NCI-H82 treated with DMSO at 0.1 percent for 48 hours (cell line): ENCODE measurements around the gene NRXN2.
"Not testable (repeated sequence)": the region's sequence is repeated elsewhere in the genome, so short reads cannot be mapped to it uniquely, and the experiment has no call there.

ENCODE experiments used
- DNase-seq: peaks from one replicate; lab custom pipeline; 2025; ENCODE audit not compliant: unreplicated experiment; lab: John Stamatoyannopoulos, UW

The NRXN2 gene

DNA sequence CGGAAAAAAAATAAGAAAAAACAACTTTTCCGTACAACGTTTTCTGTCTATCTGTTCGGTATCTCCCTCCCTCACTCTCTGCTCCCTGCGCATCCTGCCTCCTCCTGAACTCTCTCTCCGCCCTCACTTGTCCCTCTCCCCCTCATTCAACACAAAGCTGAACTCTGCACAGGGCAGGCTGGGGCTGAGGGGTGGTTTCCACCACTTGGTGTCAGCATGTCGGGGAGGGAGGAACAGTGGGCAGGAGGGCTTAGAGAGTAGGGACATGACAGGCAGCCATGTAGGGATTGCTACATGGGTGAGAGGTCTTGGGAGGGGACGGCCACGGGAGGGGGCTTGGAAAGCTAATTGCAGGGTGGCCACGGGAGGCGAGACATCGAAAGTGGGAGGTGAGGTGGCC, 114.4 kb downstream of the NRXN2 start:
- DNase-seq: no peak

DNA sequence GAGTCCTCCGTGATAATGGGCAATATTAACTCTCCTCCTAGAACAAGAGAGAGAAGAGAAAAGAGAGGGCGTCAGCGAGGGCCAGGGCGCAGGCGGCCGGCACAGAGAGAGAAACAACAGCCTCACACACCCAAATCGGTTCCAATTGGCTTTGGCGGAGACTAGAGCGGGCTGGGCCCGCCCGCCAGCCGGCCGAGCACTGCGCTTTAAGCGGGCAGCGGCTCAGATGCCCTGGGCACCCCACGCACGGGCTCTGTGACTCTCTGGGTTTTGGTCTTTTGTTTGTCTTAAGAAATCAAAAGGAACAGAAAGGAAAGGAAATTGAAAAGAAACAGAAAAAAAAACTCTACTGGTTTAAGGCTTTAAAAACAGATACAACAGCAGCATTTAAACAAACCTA, 115.0 kb downstream of the NRXN2 start:
- no peak for DNase-seq

GRCh38 chr11:64607381-64607985, 115.5 kb downstream of the NRXN2 start:
- no peak for DNase-seq

GRCh38 chr11:64606796-64607380, 116.1 kb downstream of the NRXN2 start:
- no peak for DNase-seq

DNA sequence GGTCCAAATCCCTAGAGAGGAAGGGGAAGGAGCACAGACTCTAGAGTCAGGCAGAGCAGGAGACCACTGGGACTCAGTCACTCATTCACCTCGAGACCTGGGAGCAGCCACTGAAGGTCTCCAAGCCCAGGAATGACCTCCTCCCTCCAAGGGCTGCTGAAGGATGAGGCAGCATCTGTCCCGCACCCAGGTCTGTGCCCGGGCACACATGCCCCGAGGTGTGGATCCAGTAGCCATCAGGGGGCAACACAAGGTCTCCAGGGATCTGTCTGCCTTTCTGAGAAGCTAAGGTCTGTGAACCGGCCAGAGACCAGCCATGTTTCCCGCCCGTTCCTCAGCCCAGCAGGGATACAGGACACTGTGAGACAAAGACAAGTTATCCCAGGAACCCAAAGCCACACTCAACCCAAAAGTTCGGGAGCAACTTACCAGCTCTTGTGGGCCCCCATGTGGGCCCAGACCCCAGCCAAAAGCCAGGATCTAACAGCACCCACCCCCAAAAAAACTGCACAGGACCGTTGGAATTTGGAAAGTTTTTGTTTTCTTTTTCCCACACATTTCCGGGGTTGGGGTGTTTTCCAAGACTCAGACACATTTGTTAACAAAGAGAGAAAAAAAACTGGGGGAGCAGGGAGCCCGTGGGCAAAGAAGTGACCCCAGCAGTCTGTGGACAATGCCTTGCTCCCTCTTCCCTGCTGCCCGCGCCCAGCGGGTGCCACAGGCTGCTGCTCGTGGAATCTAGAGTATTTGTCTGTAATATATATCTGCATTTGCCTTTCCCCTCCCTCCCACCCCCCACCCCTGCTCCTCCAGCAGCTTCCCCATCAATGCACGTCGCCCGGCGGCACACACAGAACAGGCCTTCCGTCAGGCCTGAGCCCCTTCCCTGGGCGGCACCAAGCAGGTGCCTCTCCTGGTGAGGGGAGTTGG, 117.1 kb downstream of the NRXN2 start:
- DNase-seq: no peak

DNA sequence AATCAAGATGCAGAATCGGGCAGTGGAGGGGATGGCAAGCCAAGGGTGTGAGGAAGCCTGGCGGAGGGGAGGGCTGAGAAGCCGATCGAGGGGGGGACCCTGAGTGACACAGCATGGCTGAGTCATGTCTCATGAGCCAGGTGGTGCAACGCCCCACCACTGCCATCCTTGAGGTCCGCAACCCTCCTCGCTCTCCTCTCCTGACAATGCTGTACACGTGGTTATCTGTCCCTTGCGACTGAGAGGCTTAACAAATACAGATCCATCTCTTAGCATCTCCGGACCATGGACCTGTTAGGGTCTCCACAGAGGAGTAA, 117.8 kb downstream of the NRXN2 start:
- DNase-seq: no peak

- DNase-seq: no peak
These were observed 118.3 kb downstream of the NRXN2 start for GRCh38 chr11:64604458-64605243.

- DNase-seq: no peak
These were observed 119.4 kb downstream of the NRXN2 start for GRCh38 chr11:64603411-64604110.

- no peak for DNase-seq
These were observed 120.4 kb downstream of the NRXN2 start for GRCh38 chr11:64602466-64603070.

GRCh38 chr11:64601605-64602465, 121.2 kb downstream of the NRXN2 start:
- no peak for DNase-seq

- DNase-seq: no peak
These were observed 122.6 kb downstream of the NRXN2 start for GRCh38 chr11:64600281-64600992.

GRCh38 chr11:64599698-64600211, 123.2 kb downstream of the NRXN2 start:
- no peak for DNase-seq

- no peak for DNase-seq
These were observed 124.0 kb downstream of the NRXN2 start for GRCh38 chr11:64598797-64599697.

DNA sequence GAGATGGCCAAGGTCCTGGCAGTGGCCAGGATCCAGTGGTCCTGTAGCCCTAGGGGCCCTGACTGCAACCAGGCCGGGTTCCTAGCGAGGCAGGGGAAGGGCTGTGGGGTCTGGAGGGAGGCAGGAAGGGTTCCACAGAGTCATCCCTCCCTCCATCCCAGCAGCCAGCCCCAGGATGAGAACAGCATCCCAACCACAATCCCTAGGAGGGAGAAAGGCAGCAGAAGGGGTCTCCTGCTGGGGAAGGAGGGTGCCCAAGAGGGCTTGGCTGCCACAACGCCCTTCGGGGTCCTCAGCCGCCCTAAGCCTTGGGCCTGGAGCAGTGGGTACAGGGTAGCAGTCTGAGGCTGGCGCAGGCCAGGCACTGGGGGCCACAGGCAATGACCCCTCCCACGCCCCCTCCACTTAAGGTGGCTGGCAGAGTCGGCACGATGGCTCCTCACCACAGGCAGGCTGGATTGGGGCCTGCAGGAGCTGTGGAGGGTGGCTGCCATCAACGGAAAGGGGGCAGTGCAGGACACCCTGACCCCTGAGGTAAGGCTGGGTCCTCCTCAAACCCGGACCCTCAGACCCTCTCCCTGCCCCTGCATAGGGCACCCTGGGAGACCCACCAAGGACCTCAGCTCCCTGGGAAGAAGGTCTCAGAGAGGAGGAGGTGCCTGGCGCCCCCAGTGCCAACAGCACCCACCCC, 124.7 kb downstream of the NRXN2 start:
- no peak for DNase-seq

- DNase-seq: no peak
These were observed 125.3 kb downstream of the NRXN2 start for GRCh38 chr11:64597671-64598101.

DNA sequence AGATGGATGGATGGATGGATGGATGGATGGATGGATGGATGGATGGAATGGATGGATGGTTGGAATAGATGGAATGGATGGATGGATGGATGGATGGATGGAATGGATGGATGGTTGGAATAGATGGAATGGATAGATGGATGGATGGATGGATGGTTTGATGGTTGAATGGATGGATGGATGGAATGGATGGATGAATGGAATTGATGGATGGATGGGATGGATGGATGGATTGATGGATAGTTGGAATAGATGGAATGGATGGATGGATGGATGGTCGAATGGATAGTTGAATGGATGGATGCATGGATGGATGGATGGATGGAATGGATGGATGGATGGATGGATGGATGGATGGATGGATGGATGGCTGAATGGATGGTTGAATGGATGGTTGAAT, 127.1 kb downstream of the NRXN2 start:
- not testable (repeated sequence) for DNase-seq
